Cardiac muscle cell (in vitro differentiated cells and primary cell): Measurements from ENCODE around the gene SPAG7. TPM values are rescaled to one million over a fixed set of nuclear protein-coding genes. Genes with fewer than 3 reads are reported as not detected.

Experiments
- DNase-seq, 2 donors: peaks; one replicate each; pipeline versions ENCODE4 v3.0.0 to v3.0.0-alpha.2; 2010 to 2017; ENCODE audit warnings: low read depth in 1 of 2, low spot score in 1 of 2
- H3K27ac ChIP-seq: fragments of 200-600 bp; sonication (generic); 2 replicates; pipeline ENCODE4 v1.5.1; 2016
- H3K27me3 ChIP-seq: fragments of 200-600 bp; sonication (generic); 2 replicates; pipeline ENCODE4 v1.6.0; 2016; ENCODE audit warnings: control low read depth
- H3K36me3 ChIP-seq: fragments of 200-600 bp; sonication (generic); 2 replicates; pipeline ENCODE4 v1.5.1; 2016; ENCODE audit warnings: control low read depth
- H3K4me1 ChIP-seq: fragments of 200-600 bp; sonication (generic); 2 replicates; pipeline ENCODE4 v1.8.1; 2017; ENCODE audit warnings: low read depth, mild to moderate bottlenecking, mixed run types
- H3K4me3 ChIP-seq: fragments of 200-600 bp; sonication (generic); 2 replicates; pipeline ENCODE4 v1.5.1; 2016; ENCODE audit warnings: mild to moderate bottlenecking
- H3K9me3 ChIP-seq: fragments of 200-600 bp; sonication (generic); 2 replicates; pipeline ENCODE4 v1.5.1; 2017; ENCODE audit warnings: low read depth, mild to moderate bottlenecking, control low read depth
- polyA plus RNA-seq: library from polyadenylated mRNA; unstranded; fragments of >200 nt; fragmentation: Nextera tagmentation; extraction: Ambion mirVana; gene quantifications from 2 replicates; pipeline ENCODE4 v1.2.1, GENCODE V29; 2016
- total RNA-seq: library from RNA; depleted of rRNA; stranded (reverse); fragments of >200 nt; gene quantifications from 2 replicates; pipeline ENCODE4 v1.2.3, GENCODE V29; 2016
- TF ChIP-seq, protein P1 (sequence below): IDR thresholded peaks from 2 replicates; pipeline ENCODE4 v1.5.1; 2012; ENCODE audit warnings: low read depth, mild to moderate bottlenecking, low read length

SPAG7 gene
- total and polyA plus RNA-seq, 2 experiments from 2014 or later, result 227 to 399 TPM

DNA sequence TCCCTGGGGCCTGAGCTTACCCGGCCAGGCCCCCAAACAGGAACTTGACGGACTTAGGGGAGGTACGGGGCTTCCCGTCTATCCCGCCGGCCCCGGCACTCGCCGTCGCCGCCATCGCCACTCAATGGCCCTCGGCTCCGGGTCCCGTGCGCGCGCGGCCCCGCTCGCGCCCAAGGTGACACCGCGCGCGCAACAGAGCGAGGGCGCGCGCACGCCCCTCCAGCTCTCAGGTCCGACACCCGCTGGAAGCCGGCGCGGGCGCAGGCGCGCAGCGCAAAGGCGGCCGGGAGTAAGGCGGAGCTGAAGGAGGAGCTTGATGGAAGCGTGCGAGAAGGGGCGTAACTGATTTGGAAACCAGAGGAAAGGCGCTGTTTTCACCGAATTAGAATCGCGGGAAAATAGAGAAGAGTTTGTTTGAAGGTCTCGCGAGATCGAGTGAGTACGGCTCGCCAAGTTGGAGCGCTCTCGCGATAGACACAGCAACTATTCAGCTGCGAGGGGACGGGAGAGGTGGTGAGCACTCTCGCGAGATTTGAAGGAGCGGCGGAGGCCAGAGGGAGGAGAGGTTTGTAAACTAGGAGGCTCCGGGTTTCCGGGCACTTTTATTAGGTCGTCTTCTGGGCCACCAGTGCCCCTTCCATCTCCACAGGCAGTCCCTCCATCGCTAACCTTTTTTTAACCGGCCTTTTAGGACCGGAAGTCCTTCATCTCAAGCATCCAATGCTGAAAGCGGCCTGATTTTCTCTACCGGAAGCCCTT is 27.6 kb downstream of the SPAG7 start, which contains the start of the genes RNF167 and SLC25A11:
TSS of gene RNF167 (plus strand) at position 473 of the 759 bp plus-strand sequence. CDS start 642 bp downstream, outside the sequence.
TSS of gene SLC25A11 (minus strand) at position 251 of the 759 bp plus-strand sequence. CDS start at position 115, 136 bp downstream.
- Histone ChIP-seq H3K4me1 (peaks cover 16% of the 10 kb centered on the region), H3K4me3 (peak within 1 kb of the TSS; percentile 83), H3K9me3 (no peaks in the 10 kb centered on the region), H3K27ac (peak within 1 kb of the TSS; percentile 88), H3K27me3 (no peaks in the 10 kb centered on the region), H3K36me3 (peaks cover 28% of the 10 kb centered on the region)
- DNase-seq, result peak; percentile 99 to 100
- TF ChIP-seq, protein P1, sequence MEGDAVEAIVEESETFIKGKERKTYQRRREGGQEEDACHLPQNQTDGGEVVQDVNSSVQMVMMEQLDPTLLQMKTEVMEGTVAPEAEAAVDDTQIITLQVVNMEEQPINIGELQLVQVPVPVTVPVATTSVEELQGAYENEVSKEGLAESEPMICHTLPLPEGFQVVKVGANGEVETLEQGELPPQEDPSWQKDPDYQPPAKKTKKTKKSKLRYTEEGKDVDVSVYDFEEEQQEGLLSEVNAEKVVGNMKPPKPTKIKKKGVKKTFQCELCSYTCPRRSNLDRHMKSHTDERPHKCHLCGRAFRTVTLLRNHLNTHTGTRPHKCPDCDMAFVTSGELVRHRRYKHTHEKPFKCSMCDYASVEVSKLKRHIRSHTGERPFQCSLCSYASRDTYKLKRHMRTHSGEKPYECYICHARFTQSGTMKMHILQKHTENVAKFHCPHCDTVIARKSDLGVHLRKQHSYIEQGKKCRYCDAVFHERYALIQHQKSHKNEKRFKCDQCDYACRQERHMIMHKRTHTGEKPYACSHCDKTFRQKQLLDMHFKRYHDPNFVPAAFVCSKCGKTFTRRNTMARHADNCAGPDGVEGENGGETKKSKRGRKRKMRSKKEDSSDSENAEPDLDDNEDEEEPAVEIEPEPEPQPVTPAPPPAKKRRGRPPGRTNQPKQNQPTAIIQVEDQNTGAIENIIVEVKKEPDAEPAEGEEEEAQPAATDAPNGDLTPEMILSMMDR, result no peak

DNA sequence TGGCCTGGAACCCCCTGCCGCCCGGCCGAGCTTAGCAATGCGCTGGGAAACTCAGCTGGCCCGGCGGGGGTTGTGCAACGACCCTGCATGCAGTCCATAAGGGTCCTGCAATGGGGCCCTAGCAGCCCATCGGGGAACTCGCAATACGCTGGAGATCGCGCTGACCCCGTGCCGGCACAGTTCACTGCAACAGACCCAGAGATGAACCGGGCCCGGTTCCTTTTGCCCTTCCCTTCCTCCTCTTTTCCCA is 28.1 kb downstream of the SPAG7 start:
- Histone ChIP-seq H3K9me3 (no peaks in the 10 kb centered on the region), H3K4me3 (peak overlapping the region; percentile 83), H3K27me3 (no peaks in the 10 kb centered on the region), H3K27ac (peak overlapping the region; percentile 88), H3K36me3 (peaks cover 23% of the 10 kb centered on the region), H3K4me1 (peaks cover 16% of the 10 kb centered on the region)
- TF ChIP-seq, protein P1, result no peak
- no peak for DNase-seq

DNA sequence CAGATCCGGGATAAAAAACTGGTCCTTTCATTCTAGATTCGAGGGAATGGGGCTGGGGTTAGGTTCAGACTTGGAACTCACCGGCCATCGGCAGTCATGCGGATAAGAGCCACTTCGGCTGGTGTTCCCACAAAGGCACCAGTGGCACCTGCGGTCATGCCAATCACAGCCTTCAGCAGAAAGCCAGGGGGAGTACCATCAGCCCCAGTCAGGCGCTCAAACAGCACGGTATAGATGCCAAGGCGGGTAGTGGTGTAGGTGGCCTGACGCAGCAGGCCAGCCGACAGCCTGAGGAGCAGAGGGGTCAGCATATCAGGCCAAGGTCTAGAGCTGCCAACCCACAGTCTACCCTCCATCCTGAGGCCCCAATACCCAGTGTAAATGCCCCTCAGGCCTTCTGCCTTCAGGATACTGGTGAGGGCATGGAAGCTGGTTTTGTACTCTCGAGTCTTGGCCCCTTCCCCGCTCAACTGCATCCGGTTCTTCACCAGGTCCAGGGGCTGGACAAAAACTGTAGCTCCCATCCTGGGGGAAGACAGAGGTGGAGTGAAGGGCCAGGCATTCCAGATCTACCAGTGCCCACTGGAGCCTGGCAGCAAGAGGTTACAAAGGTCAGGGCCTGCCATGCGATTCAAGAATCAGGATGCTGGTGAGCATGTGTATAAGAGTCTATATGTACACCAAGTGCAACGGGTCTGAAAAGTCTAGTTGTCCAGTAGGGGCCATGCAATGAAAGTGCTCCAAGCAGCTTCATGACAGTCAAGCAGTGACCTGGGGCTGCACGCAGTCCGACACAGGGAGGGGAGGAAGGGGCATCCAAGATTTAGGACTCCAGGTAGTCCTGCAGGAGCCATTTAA is 28.7 kb downstream of the SPAG7 start:
- H3K27ac ChIP-seq, result peak overlapping the region; percentile 88
- TF ChIP-seq, protein P1, result no peak
- H3K9me3 ChIP-seq, result no peaks in the 10 kb centered on the region
- no peaks in the 10 kb centered on the region for H3K27me3 ChIP-seq
- peak overlapping the region; percentile 83 for H3K4me3 ChIP-seq
- peaks cover 19% of the 10 kb centered on the region for H3K36me3 ChIP-seq
- no peak for DNase-seq
- H3K4me1 ChIP-seq, result peaks cover 16% of the 10 kb centered on the region

DNA sequence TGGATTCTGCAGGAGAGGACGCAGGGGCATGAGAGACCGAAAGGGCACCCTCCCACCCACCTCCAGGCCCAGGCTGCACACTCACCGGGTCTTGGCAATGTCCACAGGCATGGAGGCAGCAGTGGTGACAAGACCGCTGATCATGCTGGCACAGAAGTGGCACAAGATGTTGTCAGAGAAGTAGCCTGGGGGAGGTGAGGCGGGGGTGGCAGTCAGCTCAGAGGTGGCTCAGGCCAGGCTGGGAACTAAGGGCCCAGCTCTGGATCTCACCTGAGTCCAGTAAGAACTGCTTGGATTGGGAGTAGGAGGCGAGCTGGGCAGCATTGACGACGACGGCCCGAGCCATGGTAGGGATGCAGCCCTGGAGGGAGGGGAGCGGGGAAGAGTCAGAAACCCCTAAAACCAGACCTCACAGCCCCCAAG is 29.5 kb downstream of the SPAG7 start:
- Histone ChIP-seq H3K9me3 (no peaks in the 10 kb centered on the region), H3K27ac (peak overlapping the region; percentile 88), H3K4me1 (peaks cover 16% of the 10 kb centered on the region), H3K36me3 (peaks cover 15% of the 10 kb centered on the region), H3K27me3 (no peaks in the 10 kb centered on the region), H3K4me3 (peak overlapping the region; percentile 83)
- TF ChIP-seq, protein P1, result no peak
- no peak for DNase-seq

DNA sequence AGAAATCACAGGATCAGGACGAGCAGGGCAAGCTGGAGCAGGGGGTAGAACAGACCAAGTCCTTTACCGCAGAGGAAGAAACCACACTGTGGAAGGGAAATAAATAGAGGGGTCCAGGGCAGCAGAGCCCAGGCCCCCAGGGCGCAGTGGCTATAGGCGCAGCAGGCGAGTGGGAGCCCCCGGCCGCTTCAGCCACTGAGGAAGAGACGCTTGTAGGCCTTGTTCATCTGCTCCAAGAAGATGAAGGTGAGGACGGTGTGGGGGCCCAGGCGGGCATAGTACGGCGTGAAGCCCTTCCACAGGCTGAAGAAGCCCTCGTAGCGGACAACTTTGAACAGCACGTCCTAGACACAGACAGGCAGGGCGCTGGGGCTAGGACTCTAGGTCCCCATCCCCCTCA is 30.1 kb downstream of the SPAG7 start:
- H3K27me3 ChIP-seq, result no peaks in the 10 kb centered on the region
- TF ChIP-seq, protein P1, result no peak
- peaks cover 15% of the 10 kb centered on the region for H3K36me3 ChIP-seq
- no peak overlapping the region for H3K27ac ChIP-seq
- no peak for DNase-seq
- H3K9me3 ChIP-seq, result no peaks in the 10 kb centered on the region
- peaks cover 16% of the 10 kb centered on the region for H3K4me1 ChIP-seq
- no peak overlapping the region for H3K4me3 ChIP-seq
